Natural killer cell (primary cell): ENCODE data around the gene RTL3. TPM values are rescaled to one million over a fixed set of nuclear protein-coding genes. Genes with fewer than 3 reads are reported as not detected.

ENCODE experiments used
- ATAC-seq, 3 donors: fragments of 150-1000 bp in 2 of 3; fragments of 200-7000 bp in 1 of 3; cut with Tn5 transposase; 1 replicate in 1 of 3; 2 replicates in 2 of 3; pipeline ENCODE4 v1.10.0; 2021; ENCODE audit warnings: mild to moderate bottlenecking in 2 of 3, moderate library complexity in 2 of 3
- DNase-seq, 2 donors: peaks; one replicate each; pipeline versions ENCODE4 v3.0.0 to v3.0.0-alpha.2; 2013 to 2021; ENCODE audit warnings: mixed read lengths in 1 of 2
- H3K27ac ChIP-seq: one replicate; pipeline ENCODE4 v1.5.1; 2013; ENCODE audit warnings: mild to moderate bottlenecking, low read length
- H3K27me3 ChIP-seq: one replicate; pipeline ENCODE4 v1.6.1; 2013; ENCODE audit warnings: low read length; ENCODE audit not compliant: control insufficient read depth, insufficient read depth
- H3K36me3 ChIP-seq: one replicate; pipeline ENCODE4 v1.6.1; 2013; ENCODE audit warnings: low read length; ENCODE audit not compliant: control insufficient read depth, insufficient read depth
- H3K4me1 ChIP-seq: one replicate; pipeline ENCODE4 v1.6.1; 2013; ENCODE audit warnings: low read length; ENCODE audit not compliant: control insufficient read depth, insufficient read depth
- H3K4me3 ChIP-seq: one replicate; pipeline ENCODE4 v1.5.1; 2013; ENCODE audit warnings: low read length
- H3K9me3 ChIP-seq: one replicate; pipeline ENCODE4 v1.6.1; 2013; ENCODE audit warnings: low read length; ENCODE audit not compliant: control insufficient read depth, insufficient read depth
- H3K27ac Mint-ChIP-seq, 2 donors: one replicate each; pipeline ENCODE4 v1.8.0; 2022; ENCODE audit warnings: mild to moderate bottlenecking in 2 of 2, mixed read lengths in 2 of 2, moderate library complexity in 1 of 2
- H3K27me3 Mint-ChIP-seq, 2 donors: one replicate each; pipeline ENCODE4 v1.8.0; 2022; ENCODE audit warnings: low read depth in 2 of 2, mixed read lengths in 2 of 2
- H3K36me3 Mint-ChIP-seq: one replicate; pipeline ENCODE4 v1.8.0; 2022; ENCODE audit warnings: mixed read lengths
- H3K4me1 Mint-ChIP-seq, 2 donors: one replicate each; pipeline ENCODE4 v1.8.0; 2022; ENCODE audit warnings: mixed read lengths in 2 of 2
- H3K4me3 Mint-ChIP-seq: one replicate; pipeline ENCODE4 v1.8.0; 2022; ENCODE audit warnings: mild to moderate bottlenecking, moderate library complexity, mixed read lengths
- H3K9me3 Mint-ChIP-seq, 2 donors: one replicate each; pipeline ENCODE4 v1.8.0; 2022; ENCODE audit warnings: mixed read lengths in 2 of 2
- CTCF ChIP-seq: fragments of 200-600 bp; IDR thresholded peaks from one replicate; pipeline ENCODE4 v1.8.0; 2022; ENCODE audit warnings: antibody characterized with exemption
- WGBS: methylation state at CpG from one replicate; pipeline ENCODE4 v1.1.7; 2013; ENCODE audit warnings: missing lambda C conversion rate; ENCODE audit not compliant: insufficient coverage; 5-methylcytosine and 5-hydroxymethylcytosine counted together
- intact Hi-C: fragments of 100-400 bp; cut with micrococcal nuclease; formaldehyde crosslinking; loops from one replicate; pipeline ENCODE4 v1.14.2; 2022
- total RNA-seq, 4 donors: library from RNA; stranded (reverse); fragments of 120-200 nt in 1 of 4; gene quantifications; one replicate each; pipeline versions ENCODE4 v1.2.3 to v1.2.4, GENCODE V29; 2013 to 2022

The RTL3 gene
- total RNA-seq, 3 donors from 2014 or later (not counting 1 experiment from before 2014, with no cell fraction given), result not detected

GRCh38 chrX:78673246-78673645 lies 14.1 kb upstream of the RTL3 start:
- Mint-ChIP-seq H3K9me3 (no peaks in the 10 kb centered on the region), H3K27ac (no peak overlapping the region)

DNA sequence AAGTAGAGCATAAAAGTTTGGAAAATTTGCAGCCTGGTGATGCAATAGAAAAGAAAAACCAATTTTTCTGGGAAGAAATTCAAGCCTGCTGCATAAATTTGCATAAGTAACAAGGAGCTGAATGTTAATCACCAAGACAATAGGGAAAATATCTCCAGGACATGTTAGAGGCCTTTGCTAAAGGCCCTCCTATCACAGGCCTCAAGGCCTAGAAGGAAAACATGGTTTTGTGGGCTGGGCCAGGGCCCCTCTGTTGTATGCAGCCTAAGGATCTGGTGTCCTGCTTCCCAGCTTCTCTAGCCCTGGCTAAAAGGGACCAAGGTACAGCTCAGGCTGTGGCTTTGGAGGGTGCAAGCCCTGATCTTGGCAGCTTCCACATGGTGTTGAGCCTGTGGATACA lies 6.2 kb upstream of the RTL3 start:
- no peak for ATAC-seq
- no peak overlapping the region for H3K27ac Mint-ChIP-seq
- no peak overlapping the region for H3K4me3 ChIP-seq
- peaks cover 10 to 46% of the 10 kb centered on the region in 2 donors for H3K27me3 Mint-ChIP-seq
- H3K27me3 ChIP-seq, result no peaks in the 10 kb centered on the region
- H3K4me1 ChIP-seq, result no peaks in the 10 kb centered on the region
- DNase-seq, result no peak
- H3K36me3 ChIP-seq, result no peaks in the 10 kb centered on the region
- no peaks in the 10 kb centered on the region for H3K36me3 Mint-ChIP-seq
- peaks cover 0 to under 1% of the 10 kb centered on the region in 2 donors for H3K4me1 Mint-ChIP-seq
- no peaks in the 10 kb centered on the region for H3K9me3 Mint-ChIP-seq
- H3K9me3 ChIP-seq, result no peaks in the 10 kb centered on the region
- intact Hi-C loops, result no loop called here
- H3K4me3 Mint-ChIP-seq, result no peak overlapping the region
- no peak for TF ChIP-seq CTCF
- no peak overlapping the region for H3K27ac ChIP-seq

More at GRCh38 chrX:78673246-78673645, 14.1 kb upstream of the RTL3 start:
- TF ChIP-seq CTCF, result no peak
- H3K4me3 ChIP-seq, result no peak overlapping the region
- Mint-ChIP-seq H3K4me3 (no peak overlapping the region), H3K27me3 (peaks cover 0 to 19% of the 10 kb centered on the region in 2 donors), H3K36me3 (no peaks in the 10 kb centered on the region), H3K4me1 (no peaks in the 10 kb centered on the region)
- no peak overlapping the region for H3K27ac ChIP-seq
- no peaks in the 10 kb centered on the region for H3K27me3 ChIP-seq
- H3K4me1 ChIP-seq, result no peaks in the 10 kb centered on the region
- intact Hi-C loops, result no loop called here
- ATAC-seq (no peak), DNase-seq (no peak)
- H3K9me3 ChIP-seq, result no peaks in the 10 kb centered on the region
- H3K36me3 ChIP-seq, result no peaks in the 10 kb centered on the region

DNA sequence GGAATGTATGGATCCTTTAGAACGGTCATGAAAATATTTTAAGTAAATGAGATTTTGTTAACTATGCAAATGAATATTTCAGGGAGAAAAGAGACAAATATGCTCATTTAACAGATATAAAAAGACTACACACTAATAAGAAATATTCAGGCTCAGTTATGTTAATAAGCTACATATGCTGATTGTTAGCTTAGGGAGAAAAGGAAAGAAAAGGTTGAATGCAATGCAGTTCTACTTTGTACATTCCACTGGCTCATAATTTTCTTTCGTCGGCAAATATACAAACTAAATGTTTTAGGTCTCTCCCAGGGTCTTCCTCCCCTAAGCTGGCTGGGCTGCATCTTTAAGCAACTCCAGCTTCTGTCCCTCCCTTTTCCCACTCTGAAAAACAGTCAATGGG lies 2.7 kb upstream of the RTL3 start:
- H3K27ac ChIP-seq, result no peak overlapping the region
- TF ChIP-seq CTCF, result no peak
- peaks cover 18% of the 10 kb centered on the region for H3K4me1 ChIP-seq
- intact Hi-C loops, result no loop called here
- no peaks in the 10 kb centered on the region for H3K9me3 ChIP-seq
- H3K4me3 ChIP-seq, result no peak overlapping the region
- 95% methylated on average over 2 of the region's 3 CpGs for WGBS
- Mint-ChIP-seq H3K27ac (no peak overlapping the region), H3K9me3 (no peaks in the 10 kb centered on the region), H3K4me3 (no peak overlapping the region), H3K36me3 (no peaks in the 10 kb centered on the region), H3K4me1 (peaks cover 24 to 25% of the 10 kb centered on the region in 2 donors), H3K27me3 (peaks cover 10 to 40% of the 10 kb centered on the region in 2 donors)
- no peaks in the 10 kb centered on the region for H3K27me3 ChIP-seq
- ATAC-seq (no peak), DNase-seq (no peak)
- no peaks in the 10 kb centered on the region for H3K36me3 ChIP-seq

GRCh38 chrX:78659955-78660354 lies 827 bp upstream of the RTL3 start:
- WGBS, result 100% methylated on average over 1 of the region's 2 CpGs
- no peak overlapping the region for H3K27ac Mint-ChIP-seq
- no peak for TF ChIP-seq CTCF
- no peaks in the 10 kb centered on the region for H3K27me3 ChIP-seq
- DNase-seq (no peak), ATAC-seq (no peak)
- H3K27ac ChIP-seq, result no peak overlapping the region
- intact Hi-C loops, result loop anchor here (10.0 kb wide), 1 partner anchor 285 kb away; the partner anchor contains the start of gene P2RY10
- H3K27me3 Mint-ChIP-seq, result peaks cover 11 to 51% of the 10 kb centered on the region in 2 donors
- H3K36me3 Mint-ChIP-seq, result no peaks in the 10 kb centered on the region
- no peak overlapping the region for H3K4me3 ChIP-seq
- peaks cover 18% of the 10 kb centered on the region for H3K4me1 ChIP-seq
- H3K9me3 ChIP-seq, result no peaks in the 10 kb centered on the region
- H3K4me1 Mint-ChIP-seq, result peaks cover 24 to 25% of the 10 kb centered on the region in 2 donors
- no peaks in the 10 kb centered on the region for H3K9me3 Mint-ChIP-seq
- H3K36me3 ChIP-seq, result no peaks in the 10 kb centered on the region
- peak overlapping the region; percentile 72 for H3K4me3 Mint-ChIP-seq
